ENCODE data around the gene NEK10. TPM values are rescaled to one million over a fixed set of nuclear protein-coding genes. Genes with fewer than 3 reads are reported as not detected.

Gene NEK10
- total and polyA plus RNA-seq, 2 donors (not counting 1 experiment from before 2014, with no cell fraction given) = 0.49 to 0.55 TPM

GRCh38 chr3:27312044-27312668 lies 57.0 kb downstream of the NEK10 start:
- Mint-ChIP-seq H3K4me1 (no peaks in the 10 kb centered on the region), H3K9me3 (ENCODE audit: insufficient read depth) (no peaks in the 10 kb centered on the region), H3K27ac (no peak overlapping the region), H3K27me3 (no peaks in the 10 kb centered on the region), H3K4me3 (no peak overlapping the region)
- no peaks in the 10 kb centered on the region for H3K27me3 ChIP-seq (replicated peaks in 1 of 4; ENCODE audit: control extremely low read depth in 1 of 4, control insufficient read depth in 3 of 4, insufficient read depth in 4 of 4, low read length in 3 of 4)
- no peaks in the 10 kb centered on the region for H3K79me2 ChIP-seq (ENCODE audit: control insufficient read depth, insufficient read depth, low read length)
- peak; percentile 56 for ATAC-seq (ENCODE audit: low read depth)
- WGBS (ENCODE audit: insufficient coverage) = 45% methylated on average over 1 of the region's 5 CpGs
- H4K20me1 ChIP-seq (ENCODE audit: control insufficient read depth, insufficient read depth, low read length, poor library complexity, severe bottlenecking) = no peaks in the 10 kb centered on the region
- TF ChIP-seq CTCF (IDR thresholded peaks at IDR 0.05) (peak; percentile 85), EZH2 (IDR thresholded peaks at IDR 0.05; ENCODE audit: borderline replicate concordance, insufficient read depth, low read depth, low read length, poor library complexity, severe bottlenecking) (no peak)
- H3K36me3 ChIP-seq (replicated peaks in 1 of 2; ENCODE audit: control extremely low read depth in 1 of 2, control insufficient read depth in 1 of 2, extremely low read depth in 1 of 2, insufficient read depth in 2 of 2, low read length in 1 of 2) = no peaks in the 10 kb centered on the region
- POLR2A ChIA-PET = no interaction called here
- H3K4me3 ChIP-seq (ENCODE audit: control extremely low read depth in 1 of 5, extremely low read depth in 1 of 5, insufficient read depth in 1 of 5, low read depth in 2 of 5, low read length in 4 of 5) = no peak overlapping the region
- intact Hi-C loops (cut with micrococcal nuclease) = loop anchor here (1.0 kb wide), 3 partner anchors 155 to 369 kb away; no protein-coding TSS in a partner anchor
- no peak overlapping the region for H3K9ac ChIP-seq (ENCODE audit: low read length)
- H3K27ac ChIP-seq (ENCODE audit: low read length in 2 of 2) = no peak overlapping the region
- no peaks in the 10 kb centered on the region for H3K9me3 ChIP-seq (ENCODE audit: control extremely low read depth in 1 of 3, control insufficient read depth in 2 of 3, insufficient read depth in 1 of 3, low read length in 2 of 3)
- H3K4me1 ChIP-seq (ENCODE audit: control insufficient read depth in 2 of 2, insufficient read depth in 2 of 2, low read length in 2 of 2) = no peaks in the 10 kb centered on the region
- H2AFZ ChIP-seq (ENCODE audit: insufficient read depth, low read depth, low read length, poor library complexity, severe bottlenecking) = peak overlapping the region; percentile 45
- DNase-seq = peak; percentile 66
- no peak overlapping the region for H3K4me2 ChIP-seq (replicated peaks; ENCODE audit: low read depth, low read length, poor library complexity, severe bottlenecking)
- CTCF ChIA-PET = interaction anchor here (0.6 to 6.5 kb wide), 10 partner anchors 9 to 1015 kb away, joined by 3 to 35 read pairs (median 4); partner anchors contain the start of gene EOMES

GRCh38 chr3:27311400-27311799 lies 57.8 kb downstream of the NEK10 start:
- no peaks in the 10 kb centered on the region for H3K4me1 Mint-ChIP-seq
- Histone ChIP-seq H3K4me2 (replicated peaks; ENCODE audit: low read depth, low read length, poor library complexity, severe bottlenecking) (no peak overlapping the region), H3K79me2 (ENCODE audit: control insufficient read depth, insufficient read depth, low read length) (no peaks in the 10 kb centered on the region), H3K4me1 (ENCODE audit: control insufficient read depth in 2 of 2, insufficient read depth in 2 of 2, low read length in 2 of 2) (no peaks in the 10 kb centered on the region), H4K20me1 (ENCODE audit: control insufficient read depth, insufficient read depth, low read length, poor library complexity, severe bottlenecking) (no peaks in the 10 kb centered on the region), H3K36me3 (replicated peaks in 1 of 2; ENCODE audit: control extremely low read depth in 1 of 2, control insufficient read depth in 1 of 2, extremely low read depth in 1 of 2, insufficient read depth in 2 of 2, low read length in 1 of 2) (no peaks in the 10 kb centered on the region), H3K9me3 (ENCODE audit: control extremely low read depth in 1 of 3, control insufficient read depth in 2 of 3, insufficient read depth in 1 of 3, low read length in 2 of 3) (no peaks in the 10 kb centered on the region), H3K9ac (ENCODE audit: low read length) (no peak overlapping the region), H3K4me3 (ENCODE audit: control extremely low read depth in 1 of 5, extremely low read depth in 1 of 5, insufficient read depth in 1 of 5, low read depth in 2 of 5, low read length in 4 of 5) (no peak overlapping the region), H2AFZ (ENCODE audit: insufficient read depth, low read depth, low read length, poor library complexity, severe bottlenecking) (no peak overlapping the region), H3K27ac (ENCODE audit: low read length in 2 of 2) (no peak overlapping the region), H3K27me3 (replicated peaks in 1 of 4; ENCODE audit: control extremely low read depth in 1 of 4, control insufficient read depth in 3 of 4, insufficient read depth in 4 of 4, low read length in 3 of 4) (no peaks in the 10 kb centered on the region)
- no peak overlapping the region for H3K27ac Mint-ChIP-seq
- ChIA-PET CTCF (interaction anchor here (0.9 to 6.5 kb wide), 7 partner anchors 156 to 1016 kb away, joined by 3 to 35 read pairs (median 4); no protein-coding TSS in a partner anchor), POLR2A (no interaction called here)
- WGBS (ENCODE audit: insufficient coverage) = 88% methylated on average over 2 of the region's 5 CpGs
- no peak for TF ChIP-seq EZH2 (IDR thresholded peaks at IDR 0.05; ENCODE audit: borderline replicate concordance, insufficient read depth, low read depth, low read length, poor library complexity, severe bottlenecking)
- TF ChIP-seq CTCF (IDR thresholded peaks at IDR 0.05) = no peak
- H3K4me3 Mint-ChIP-seq = no peak overlapping the region
- no peaks in the 10 kb centered on the region for H3K9me3 Mint-ChIP-seq (ENCODE audit: insufficient read depth)
- no peak for DNase-seq
- no peak for ATAC-seq (ENCODE audit: low read depth)
- intact Hi-C loops (cut with micrococcal nuclease) = no loop called here
- H3K27me3 Mint-ChIP-seq = no peaks in the 10 kb centered on the region

Data from B cell (primary cell).